GM10248 (cell line): Measurements from ENCODE around the gene EEF2K.

Experiments
- CTCF ChIA-PET: fragments of 300-600 bp; sonication (Branson Sonifier 250); formaldehyde crosslinking; extraction: SDS; loops from one replicate; lab custom pipeline; 2021; ENCODE audit warnings: antibody characterized with exemption; lab: Yijun Ruan, JAX
- POLR2A ChIA-PET: fragments of 350-650 bp; sonication (Branson Sonifier 250); formaldehyde crosslinking; extraction: SDS; loops from one replicate; lab custom pipeline; 2020; ENCODE audit warnings: antibody characterized with exemption; lab: Yijun Ruan, JAX
- DNase-seq: peaks from one replicate; pipeline ENCODE4 v3.0.0; 2012; ENCODE audit errors: extremely low spot score
- TF ChIP-seq, protein P1 (sequence below): IDR thresholded peaks from 2 replicates; pipeline ENCODE4 v1.5.1; 2012; ENCODE audit warnings: mild to moderate bottlenecking, low read depth; ENCODE audit errors: extremely low read depth, missing control alignments, control extremely low read depth

The EEF2K gene

GRCh38 chr16:22315979-22316378 is 109.9 kb downstream of the EEF2K start:
- CTCF ChIA-PET = interaction anchor here (0.8 kb wide), 1 partner anchor 15 kb away, joined by 4 read pairs; no protein-coding TSS in a partner anchor
- no peak for DNase-seq
- POLR2A ChIA-PET = no interaction called here
- TF ChIP-seq, protein P1, sequence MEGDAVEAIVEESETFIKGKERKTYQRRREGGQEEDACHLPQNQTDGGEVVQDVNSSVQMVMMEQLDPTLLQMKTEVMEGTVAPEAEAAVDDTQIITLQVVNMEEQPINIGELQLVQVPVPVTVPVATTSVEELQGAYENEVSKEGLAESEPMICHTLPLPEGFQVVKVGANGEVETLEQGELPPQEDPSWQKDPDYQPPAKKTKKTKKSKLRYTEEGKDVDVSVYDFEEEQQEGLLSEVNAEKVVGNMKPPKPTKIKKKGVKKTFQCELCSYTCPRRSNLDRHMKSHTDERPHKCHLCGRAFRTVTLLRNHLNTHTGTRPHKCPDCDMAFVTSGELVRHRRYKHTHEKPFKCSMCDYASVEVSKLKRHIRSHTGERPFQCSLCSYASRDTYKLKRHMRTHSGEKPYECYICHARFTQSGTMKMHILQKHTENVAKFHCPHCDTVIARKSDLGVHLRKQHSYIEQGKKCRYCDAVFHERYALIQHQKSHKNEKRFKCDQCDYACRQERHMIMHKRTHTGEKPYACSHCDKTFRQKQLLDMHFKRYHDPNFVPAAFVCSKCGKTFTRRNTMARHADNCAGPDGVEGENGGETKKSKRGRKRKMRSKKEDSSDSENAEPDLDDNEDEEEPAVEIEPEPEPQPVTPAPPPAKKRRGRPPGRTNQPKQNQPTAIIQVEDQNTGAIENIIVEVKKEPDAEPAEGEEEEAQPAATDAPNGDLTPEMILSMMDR = no peak

GRCh38 chr16:22316411-22316811 is 110.3 kb downstream of the EEF2K start:
- CTCF ChIA-PET = interaction anchor here (1.0 kb wide), 1 partner anchor 17 kb away, joined by 3 read pairs; no protein-coding TSS in a partner anchor
- POLR2A ChIA-PET = no interaction called here
- TF ChIP-seq, protein P1 = no peak
- no peak for DNase-seq

- TF ChIP-seq, protein P1 = no peak
- POLR2A ChIA-PET = no interaction called here
- CTCF ChIA-PET = interaction anchor here (1.0 kb wide), 1 partner anchor 17 kb away, joined by 3 read pairs; no protein-coding TSS in a partner anchor
- DNase-seq = no peak
Measured at GRCh38 chr16:22317001-22317530, 111.0 kb downstream of the EEF2K start.

- TF ChIP-seq, protein P1 = no peak
- DNase-seq = no peak
- ChIA-PET POLR2A (no interaction called here), CTCF (interaction anchor here (1.2 to 2.5 kb wide), 3 partner anchors 12 to 36 kb away, joined by 3 to 12 read pairs (median 4); no protein-coding TSS in a partner anchor)
Measured at GRCh38 chr16:22317625-22318024, 111.5 kb downstream of the EEF2K start.

GRCh38 chr16:22318690-22319358 is 112.7 kb downstream of the EEF2K start:
- peak; percentile 51 for DNase-seq
- ChIA-PET POLR2A (no interaction called here), CTCF (interaction anchor here (1.2 to 2.6 kb wide), 13 partner anchors 9 to 123 kb away, joined by 3 to 12 read pairs (median 4); no protein-coding TSS in a partner anchor)
- TF ChIP-seq, protein P1 = peak; percentile 60

DNA sequence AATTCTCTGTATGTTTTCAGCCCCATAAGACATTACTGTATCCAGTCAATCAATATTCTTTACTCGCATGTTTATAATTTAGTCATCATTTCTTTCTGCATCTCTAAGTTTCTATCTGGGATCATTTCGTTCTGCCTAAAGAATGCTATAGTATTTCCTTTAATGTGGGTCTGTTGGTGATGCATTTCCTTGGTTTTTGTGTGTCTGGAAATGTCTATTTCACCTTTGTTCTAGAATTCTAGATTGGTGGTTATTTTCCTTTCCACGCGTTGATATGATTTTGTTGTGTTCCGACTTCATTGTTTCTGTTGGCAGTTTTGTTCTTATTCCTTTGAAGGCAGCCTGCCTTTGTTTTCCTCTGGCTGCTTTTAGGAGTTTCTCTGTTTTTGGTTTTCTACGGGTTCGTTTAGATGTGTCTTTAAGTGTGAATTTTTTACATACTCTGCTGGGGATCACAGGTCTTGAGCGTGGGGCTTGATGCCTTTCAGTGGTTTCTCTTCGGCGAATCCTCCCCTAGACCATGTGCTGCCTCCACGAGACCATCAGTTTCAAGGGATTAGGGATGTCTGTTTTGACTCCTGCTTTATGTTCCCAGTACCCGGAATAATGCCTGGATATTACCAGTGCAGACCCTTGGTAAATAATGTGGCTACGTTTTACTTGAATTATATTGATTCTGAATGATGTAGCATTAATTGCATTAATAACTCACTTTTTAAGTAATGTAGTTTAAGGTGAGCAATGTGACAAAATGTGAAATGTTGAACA is 114.7 kb downstream of the EEF2K start:
- DNase-seq = no peak
- POLR2A ChIA-PET = no interaction called here
- TF ChIP-seq, protein P1 = no peak
- CTCF ChIA-PET = interaction anchor here (0.6 to 2.6 kb wide), 23 partner anchors 9 to 123 kb away, joined by 3 to 11 read pairs (median 4); partner anchors contain the start of gene CDR2
